ENCODE data around the gene DNA2. TPM values are rescaled to one million over a fixed set of nuclear protein-coding genes. Genes with fewer than 3 reads are reported as not detected.
A peak's percentile ranks its signal among the peaks of the same experiment; 100 is the strongest.

Gene DNA2
- total and polyA plus RNA-seq, 2 of the 13 experiments (the other 11 are each of a cell fraction or from before 2014, with no cell fraction given), result 4.8 to 27.3 TPM

DNA sequence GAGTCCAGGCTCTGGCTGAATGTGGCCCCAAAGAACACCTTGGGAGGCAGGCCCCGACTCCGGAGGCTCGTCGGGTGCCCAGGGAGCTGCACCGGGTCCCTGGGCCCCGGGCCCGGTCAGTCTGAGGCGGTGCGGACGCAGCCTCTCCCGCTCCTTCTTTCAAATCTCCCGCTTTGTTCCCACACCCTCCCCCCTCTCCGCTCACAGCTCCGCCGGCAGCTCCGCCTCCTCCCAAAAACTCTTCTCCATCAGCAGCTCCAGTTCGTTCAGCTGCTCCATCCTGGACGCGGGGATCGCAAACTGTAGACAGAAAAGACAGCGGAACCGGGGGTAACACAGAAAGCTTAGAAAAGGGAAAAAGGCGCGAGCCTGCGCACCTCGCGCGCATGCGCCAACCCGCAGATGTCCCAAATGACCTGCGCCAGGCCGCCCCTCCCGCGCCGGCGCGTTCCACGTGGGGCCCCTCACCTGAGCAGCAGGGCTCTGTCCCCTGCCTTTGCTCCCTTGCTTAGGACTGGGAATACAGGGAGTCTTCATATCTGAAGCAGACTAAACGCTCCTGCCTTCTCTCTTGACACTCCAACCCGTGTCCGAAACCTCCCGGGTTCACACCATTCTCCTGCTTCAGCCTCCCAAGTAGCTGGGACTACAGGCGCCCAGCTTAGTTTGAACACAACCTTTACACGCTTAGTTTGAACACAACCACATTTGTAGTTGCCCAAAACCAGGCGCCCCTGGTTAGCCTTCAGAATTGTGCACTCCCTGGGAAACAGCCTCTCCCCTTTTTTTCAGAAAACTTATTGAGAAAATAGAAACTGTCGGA is at the start of gene DNA2 (continued):
- TF ChIP-seq YEATS4 (CRISPR knock-in tag; IDR thresholded peaks at IDR 0.05; ENCODE audit: borderline replicate concordance) (no peak; the same call in 1 of the 2 replicates), PTBP1 (IDR thresholded peaks at IDR 0.05; ENCODE audit: low read depth, low read length, poor library complexity, severe bottlenecking) (no peak), ZNF619 (CRISPR knock-in tag; IDR thresholded peaks at IDR 0.05) (no peak), MIER2 (CRISPR knock-in tag; IDR thresholded peaks at IDR 0.05) (no peak; the same call in 1 of the 2 replicates), FOXA1 (IDR thresholded peaks at IDR 0.05) (no peak), FOXA1 (CRISPR knock-in tag; IDR thresholded peaks at IDR 0.05) (no peak), BHLHE40 (IDR thresholded peaks at IDR 0.05; ENCODE audit: low read length) (no peak), SCMH1 (CRISPR knock-in tag; IDR thresholded peaks at IDR 0.05; ENCODE audit: borderline replicate concordance) (no peak), SMARCE1 (IDR thresholded peaks at IDR 0.05; ENCODE audit: borderline replicate concordance) (no peak), FOXK2 (IDR thresholded peaks at IDR 0.05) (no peak), ZMAT5 (CRISPR knock-in tag; IDR thresholded peaks at IDR 0.05; ENCODE audit: borderline replicate concordance, low read depth) (no peak), TFDP2 (CRISPR knock-in tag; IDR thresholded peaks at IDR 0.05) (peak; percentile 97), ZNF567 (CRISPR knock-in tag; IDR thresholded peaks at IDR 0.05; ENCODE audit: borderline replicate concordance) (peak; percentile 85), GRHL1 (CRISPR knock-in tag; conservative IDR thresholded peaks at IDR 0.05) (no peak), FLYWCH1 (CRISPR knock-in tag; IDR thresholded peaks at IDR 0.05) (peak; percentile 87; the same call in 1 of the 2 replicates), ZNF292 (CRISPR knock-in tag; IDR thresholded peaks at IDR 0.05; ENCODE audit: borderline replicate concordance, low read depth) (0 out of 2 replicates have a peak, but pooled peaks have one; percentile 54), RXRA (CRISPR knock-in tag; IDR thresholded peaks at IDR 0.05) (peak; percentile 71)
- TF ChIP-seq, protein P1, sequence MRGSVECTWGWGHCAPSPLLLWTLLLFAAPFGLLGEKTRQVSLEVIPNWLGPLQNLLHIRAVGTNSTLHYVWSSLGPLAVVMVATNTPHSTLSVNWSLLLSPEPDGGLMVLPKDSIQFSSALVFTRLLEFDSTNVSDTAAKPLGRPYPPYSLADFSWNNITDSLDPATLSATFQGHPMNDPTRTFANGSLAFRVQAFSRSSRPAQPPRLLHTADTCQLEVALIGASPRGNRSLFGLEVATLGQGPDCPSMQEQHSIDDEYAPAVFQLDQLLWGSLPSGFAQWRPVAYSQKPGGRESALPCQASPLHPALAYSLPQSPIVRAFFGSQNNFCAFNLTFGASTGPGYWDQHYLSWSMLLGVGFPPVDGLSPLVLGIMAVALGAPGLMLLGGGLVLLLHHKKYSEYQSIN (CRISPR knock-in tag; IDR thresholded peaks at IDR 0.05; ENCODE audit: borderline replicate concordance), result no peak
- TF ChIP-seq, protein P2, sequence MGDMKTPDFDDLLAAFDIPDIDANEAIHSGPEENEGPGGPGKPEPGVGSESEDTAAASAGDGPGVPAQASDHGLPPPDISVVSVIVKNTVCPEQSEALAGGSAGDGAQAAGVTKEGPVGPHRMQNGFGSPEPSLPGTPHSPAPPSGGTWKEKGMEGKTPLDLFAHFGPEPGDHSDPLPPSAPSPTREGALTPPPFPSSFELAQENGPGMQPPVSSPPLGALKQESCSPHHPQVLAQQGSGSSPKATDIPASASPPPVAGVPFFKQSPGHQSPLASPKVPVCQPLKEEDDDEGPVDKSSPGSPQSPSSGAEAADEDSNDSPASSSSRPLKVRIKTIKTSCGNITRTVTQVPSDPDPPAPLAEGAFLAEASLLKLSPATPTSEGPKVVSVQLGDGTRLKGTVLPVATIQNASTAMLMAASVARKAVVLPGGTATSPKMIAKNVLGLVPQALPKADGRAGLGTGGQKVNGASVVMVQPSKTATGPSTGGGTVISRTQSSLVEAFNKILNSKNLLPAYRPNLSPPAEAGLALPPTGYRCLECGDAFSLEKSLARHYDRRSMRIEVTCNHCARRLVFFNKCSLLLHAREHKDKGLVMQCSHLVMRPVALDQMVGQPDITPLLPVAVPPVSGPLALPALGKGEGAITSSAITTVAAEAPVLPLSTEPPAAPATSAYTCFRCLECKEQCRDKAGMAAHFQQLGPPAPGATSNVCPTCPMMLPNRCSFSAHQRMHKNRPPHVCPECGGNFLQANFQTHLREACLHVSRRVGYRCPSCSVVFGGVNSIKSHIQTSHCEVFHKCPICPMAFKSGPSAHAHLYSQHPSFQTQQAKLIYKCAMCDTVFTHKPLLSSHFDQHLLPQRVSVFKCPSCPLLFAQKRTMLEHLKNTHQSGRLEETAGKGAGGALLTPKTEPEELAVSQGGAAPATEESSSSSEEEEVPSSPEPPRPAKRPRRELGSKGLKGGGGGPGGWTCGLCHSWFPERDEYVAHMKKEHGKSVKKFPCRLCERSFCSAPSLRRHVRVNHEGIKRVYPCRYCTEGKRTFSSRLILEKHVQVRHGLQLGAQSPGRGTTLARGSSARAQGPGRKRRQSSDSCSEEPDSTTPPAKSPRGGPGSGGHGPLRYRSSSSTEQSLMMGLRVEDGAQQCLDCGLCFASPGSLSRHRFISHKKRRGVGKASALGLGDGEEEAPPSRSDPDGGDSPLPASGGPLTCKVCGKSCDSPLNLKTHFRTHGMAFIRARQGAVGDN (CRISPR knock-in tag; IDR thresholded peaks at IDR 0.05), result peak; percentile 99

All from HepG2 (cell line).